GM21528 (cell line): Measurements from ENCODE around the gene FOXL2.

Source experiments
- ATAC-seq: cut with Tn5 transposase; IDR thresholded peaks from one replicate; pipeline ENCODE4 v1.9.1; 2021; ENCODE audit warnings: mild to moderate bottlenecking, moderate library complexity; ENCODE audit not compliant: unreplicated experiment, low FRiP score

The FOXL2 gene

DNA sequence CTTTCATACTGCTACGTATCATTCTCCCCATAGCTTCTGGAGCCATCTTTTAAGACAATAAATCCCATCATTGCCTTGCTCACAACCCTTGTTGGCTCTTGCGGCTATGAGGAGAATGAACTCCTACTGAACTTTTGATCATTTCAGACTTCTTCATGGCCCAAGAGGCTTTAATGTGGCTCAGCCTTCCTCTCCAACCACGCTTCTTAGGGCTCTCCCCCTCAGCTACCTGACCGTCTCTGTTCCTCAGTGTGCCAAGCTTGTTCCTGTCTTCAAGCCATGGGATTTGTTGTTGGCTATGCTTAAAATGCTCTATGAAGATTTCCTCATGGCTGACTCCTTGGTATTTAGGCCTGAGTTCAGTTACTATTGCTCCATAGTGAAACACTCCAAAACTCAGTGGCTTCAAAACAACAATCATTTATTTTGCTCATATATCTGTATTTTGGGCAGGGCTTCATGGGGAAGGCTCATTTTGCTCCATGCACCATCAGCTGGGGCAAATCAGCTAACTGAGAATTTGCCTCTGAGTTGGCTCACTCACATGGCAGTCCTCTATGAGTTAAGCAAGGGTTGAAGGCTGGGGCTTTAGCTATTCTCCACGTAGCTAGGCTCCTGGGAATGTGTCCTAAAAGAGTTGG is 47.5 kb downstream of the FOXL2 start:
- ATAC-seq, result no peak

DNA sequence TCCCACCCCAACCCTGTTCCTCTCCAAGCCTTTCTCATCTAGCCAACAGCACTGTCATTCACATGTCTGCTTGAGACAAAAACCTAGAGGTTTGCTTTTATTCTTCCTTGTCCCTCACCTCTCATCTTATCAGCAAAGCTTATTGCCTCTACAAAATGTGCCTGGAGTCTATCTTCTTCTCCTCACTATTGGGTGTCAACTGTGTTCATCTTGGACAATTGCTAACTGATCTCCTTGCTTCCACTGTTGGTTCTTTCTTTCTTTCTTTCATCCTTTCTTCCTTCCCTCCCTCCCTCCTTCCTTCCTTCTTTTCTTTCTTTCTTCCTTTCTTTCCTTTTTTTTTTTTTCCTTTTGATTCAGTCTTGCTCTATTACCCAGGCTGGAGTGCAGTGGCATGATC is 48.2 kb downstream of the FOXL2 start:
- ATAC-seq, result no peak

DNA sequence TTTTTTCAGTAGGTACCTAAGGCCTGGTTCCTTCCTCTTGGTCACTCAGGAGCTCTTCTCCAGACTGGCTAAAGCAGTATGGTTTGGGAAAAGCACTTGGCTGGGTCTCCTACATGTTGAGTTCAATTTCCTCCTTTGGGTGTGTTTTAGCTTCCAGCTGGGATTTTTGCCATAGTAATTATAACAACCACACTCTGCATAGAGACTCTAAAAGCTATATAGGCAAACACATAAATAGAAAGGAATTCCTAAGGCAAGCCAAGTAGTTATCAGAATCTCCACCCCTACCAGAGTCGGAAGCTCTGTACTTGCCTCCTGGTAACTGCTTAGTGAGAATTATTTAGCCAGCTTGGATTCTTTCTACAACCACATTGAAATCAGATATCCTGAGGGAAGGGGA is 48.6 kb downstream of the FOXL2 start:
- no peak for ATAC-seq
